K562 (cell line): Measurements from ENCODE around the gene UNC13C. TPM values are rescaled to one million over a fixed set of nuclear protein-coding genes. Genes with fewer than 3 reads are reported as not detected.

Experiments used
- ATAC-seq: fragments of 200-7000 bp; cut with Tn5 transposase; 3 replicates; pipeline ENCODE4 v1.9.1; 2020; ENCODE audit warnings: moderate library complexity
- BruUV-seq: library from RNA; stranded (reverse); fragments of 400-500 nt; replicated peaks from 2 replicates; lab custom pipeline; 2021; lab: Mats Ljungman, UMichigan
- CTCF ChIA-PET: fragments of 300-600 bp; formaldehyde crosslinking; extraction: SDS; loops from one replicate; lab custom pipeline; 2021; ENCODE audit warnings: low intra/inter-chr PET ratio; lab: Yijun Ruan, JAX
- POLR2A ChIA-PET: fragments of 300-600, 350-650 bp; sonication (Branson Sonifier 250); formaldehyde crosslinking; extraction: SDS; loops from one replicate; lab custom pipeline; 2021; ENCODE audit warnings: antibody characterized with exemption, inconsistent platforms; lab: Yijun Ruan, JAX
- DNase-seq, 4 experiments: peaks; one replicate each; pipeline versions ENCODE4 v3.0.0 to v3.0.0-alpha.2; 2011 to 2018; ENCODE audit warnings: low spot score in 3 of 4, mixed read lengths in 3 of 4; ENCODE audit errors: extremely low read depth in 1 of 4
- FAIRE-seq: peaks from 2 replicates; lab custom pipeline; 2011; peaks lifted over from hg19 to GRCh38; lab: Jason Lieb, UNC
- H2AFZ ChIP-seq: 2 replicates; pipeline ENCODE4 v1.6.0; 2011; ENCODE audit warnings: low read depth, low read length, control low read depth, inconsistent platforms
- H3K27ac ChIP-seq: fragments of 200-600 bp; 3 replicates; pipeline ENCODE4 v1.8.0; 2011; ENCODE audit warnings: low read depth, mild to moderate bottlenecking, control low read depth, inconsistent platforms, low read length, moderate library complexity, mixed read lengths; ENCODE audit errors: extremely low read depth
- H3K27me3 ChIP-seq, 2 experiments: fragments of 300-600 bp in 1 of 2; 2 replicates in 1 of 2; 3 replicates in 1 of 2; pipeline versions ENCODE4 v1.6.0 to v1.8.0; 2011; ENCODE audit warnings: inconsistent platforms in 2 of 2, low read length in 2 of 2, mild to moderate bottlenecking in 1 of 2, mixed read lengths in 1 of 2, moderate library complexity in 1 of 2; ENCODE audit not compliant: control insufficient read depth in 2 of 2, insufficient read depth in 2 of 2
- H3K36me3 ChIP-seq: fragments of 300-600 bp; 3 replicates; pipeline ENCODE4 v1.8.0; 2011; ENCODE audit warnings: mild to moderate bottlenecking, low read length, inconsistent platforms; ENCODE audit not compliant: control insufficient read depth, insufficient read depth
- H3K4me1 ChIP-seq, 2 experiments: fragments of 200-600 bp in 1 of 2; replicated peaks in 1 of 2; 2 replicates in 1 of 2; 3 replicates in 1 of 2; pipeline versions ENCODE4 v1.5.1 to v1.8.0; 2011; ENCODE audit warnings: inconsistent platforms in 2 of 2, low read length in 2 of 2, mild to moderate bottlenecking in 1 of 2, mixed read lengths in 1 of 2, moderate library complexity in 1 of 2; ENCODE audit not compliant: control insufficient read depth in 2 of 2, insufficient read depth in 2 of 2
- H3K4me2 ChIP-seq: 2 replicates; pipeline ENCODE4 v1.6.1; 2011; ENCODE audit warnings: low read length, control low read depth, inconsistent platforms, mixed read lengths; ENCODE audit not compliant: insufficient read depth
- H3K4me3 ChIP-seq: fragments of 200-600 bp; sonication (generic), shearing (Covaris generic); 2 replicates; pipeline ENCODE4 v1.5.1; 2016; ENCODE audit warnings: control low read depth, inconsistent platforms
- H3K79me2 ChIP-seq: fragments of 200-600 bp; 3 replicates; pipeline ENCODE4 v1.8.0; 2011; ENCODE audit warnings: low read length, inconsistent platforms; ENCODE audit not compliant: control insufficient read depth, insufficient read depth
- H3K9ac ChIP-seq, 2 experiments: 2 replicates each; pipeline versions ENCODE4 v1.6.0 to v1.6.1; 2011; ENCODE audit warnings: low read depth in 2 of 2, low read length in 2 of 2, control low read depth in 1 of 2, inconsistent platforms in 1 of 2, mild to moderate bottlenecking in 1 of 2, mixed read lengths in 1 of 2; ENCODE audit not compliant: insufficient read depth in 1 of 2
- H3K9me1 ChIP-seq: one replicate; pipeline ENCODE4 v1.6.0; 2011; ENCODE audit warnings: inconsistent platforms, mild to moderate bottlenecking, low read length, moderate library complexity; ENCODE audit not compliant: control insufficient read depth, insufficient read depth
- H3K9me3 ChIP-seq: replicated peaks from 2 replicates; pipeline ENCODE4 v1.5.1; 2011; ENCODE audit warnings: low read depth, low read length, inconsistent platforms; ENCODE audit not compliant: control insufficient read depth, insufficient read depth
- H4K20me1 ChIP-seq: replicated peaks from 2 replicates; pipeline ENCODE4 v1.6.1; 2011; ENCODE audit warnings: low read length, inconsistent platforms, mixed read lengths; ENCODE audit not compliant: control insufficient read depth, insufficient read depth
- CBFA2T3 ChIP-seq: fragments of 450-650 bp; IDR thresholded peaks from 2 replicates; pipeline ENCODE4 v1.6.1; 2017
- EHMT2 ChIP-seq: fragments of 450-650 bp; IDR thresholded peaks from 2 replicates; pipeline ENCODE4 v1.6.1; 2018; ENCODE audit warnings: antibody characterized with exemption
- PTTG1 ChIP-seq: fragments of 450-650 bp; IDR thresholded peaks from 2 replicates; pipeline ENCODE4 v1.6.1; 2016; ENCODE audit warnings: low read depth, mild to moderate bottlenecking, missing genetic modification characterization, missing compliant biosample characterization
- XRCC4 ChIP-seq: IDR thresholded peaks from one replicate; pipeline ENCODE4 v1.6.1; 2011; ENCODE audit not compliant: insufficient read depth, insufficient read length; ENCODE audit errors: extremely low read depth
- ZNF174 ChIP-seq: fragments of 250-450 bp; sonication (Bioruptor Pico); IDR thresholded peaks from 2 replicates; pipeline ENCODE4 v1.4.0; 2020; ENCODE audit warnings: mild to moderate bottlenecking
- WGBS: fragments of 100-300 bp; shearing (Covaris generic); methylation state at CpG from one replicate; pipeline ENCODE4 v1.1.6; 2016; ENCODE audit warnings: low coverage, mixed read lengths; ENCODE audit not compliant: insufficient coverage; ENCODE audit errors: missing lambda C conversion rate; 5-methylcytosine and 5-hydroxymethylcytosine counted together
- in situ Hi-C: fragments of 300-500 bp; cut with MboI; formaldehyde crosslinking; loops from 4 replicates; pipeline ENCODE4 v1.15.0; 2018; ENCODE audit warnings: inconsistent platforms, mixed read lengths
- intact Hi-C: fragments of 100-400 bp; cut with micrococcal nuclease; formaldehyde crosslinking; loops from 2 replicates; pipeline ENCODE4 v1.14.2; 2022
- polyA plus RNA-seq, 8 experiments: library from polyadenylated mRNA; depleted of rRNA in 4 of 8; stranded (reverse) in 5 of 8; unstranded in 3 of 8; fragments of >200 nt; fragmentation: Nextera tagmentation in 2 of 8; fragmentation: Illumina TruSeq in 1 of 8; extraction: Ambion mirVana in 2 of 8; extraction: Trizol in 1 of 8; gene quantifications; 2 replicates each; pipeline versions ENCODE4 v1.2.1 to v1.2.3, GENCODE V29; 2011 to 2014; ENCODE audit warnings: inconsistent platforms in 1 of 8, missing spikeins in 1 of 8
- total RNA-seq, 7 experiments: library from RNA; depleted of rRNA in 6 of 7; stranded (reverse); fragments of >200 nt in 6 of 7; fragmentation: Illumina TruSeq in 2 of 7; extraction: Trizol in 2 of 7; gene quantifications; 2 replicates each; pipeline versions ENCODE4 v1.2.1 to v1.2.3, GENCODE V29; 2011 to 2021; ENCODE audit warnings: low replicate concordance in 1 of 7
- TF ChIP-seq, protein P1 (sequence below), 2 experiments: fragments of 450-650 bp; IDR thresholded peaks; 2 replicates each; pipeline ENCODE4 v1.6.1; 2016

UNC13C gene
- total and polyA plus RNA-seq, 9 of the 15 experiments (the other 6 are each of a cell fraction or from before 2014, with no cell fraction given): not detected

DNA sequence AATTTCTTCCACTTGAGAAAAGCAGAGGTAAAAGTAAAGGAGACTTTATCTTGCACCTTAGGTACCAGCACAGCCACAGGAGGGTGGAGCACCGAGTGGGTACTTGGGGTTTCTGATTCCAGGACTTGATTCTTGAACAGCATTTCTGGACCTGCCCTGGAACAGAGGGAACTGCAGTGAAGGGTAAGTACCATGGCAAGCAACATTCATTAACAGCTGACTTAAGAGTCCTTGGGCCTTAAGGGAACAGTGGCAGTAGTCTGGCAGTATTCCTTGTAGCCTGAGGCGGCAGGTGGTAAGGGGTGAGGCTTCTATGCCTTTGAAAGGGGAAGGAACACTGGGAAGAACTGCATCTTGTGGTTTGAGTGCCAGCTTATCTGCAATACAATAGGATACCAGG is 666.6 kb downstream of the UNC13C start:
- Histone ChIP-seq H3K9ac (no peak overlapping the region), H3K27ac (no peak overlapping the region), H3K27me3 (no peaks in the 10 kb centered on the region), H3K4me3 (no peak overlapping the region), H3K4me2 (no peak overlapping the region), H3K36me3 (no peaks in the 10 kb centered on the region), H2AFZ (no peak overlapping the region), H4K20me1 (no peaks in the 10 kb centered on the region), H3K9me1 (no peaks in the 10 kb centered on the region), H3K9me3 (no peaks in the 10 kb centered on the region), H3K4me1 (no peaks in the 10 kb centered on the region), H3K79me2 (no peaks in the 10 kb centered on the region)
- BruUV-seq: no TSS peak
- in situ Hi-C loops: no loop called here
- DNase-seq (no peak), FAIRE-seq (no peak), ATAC-seq (no peak)
- TF ChIP-seq, protein P1, sequence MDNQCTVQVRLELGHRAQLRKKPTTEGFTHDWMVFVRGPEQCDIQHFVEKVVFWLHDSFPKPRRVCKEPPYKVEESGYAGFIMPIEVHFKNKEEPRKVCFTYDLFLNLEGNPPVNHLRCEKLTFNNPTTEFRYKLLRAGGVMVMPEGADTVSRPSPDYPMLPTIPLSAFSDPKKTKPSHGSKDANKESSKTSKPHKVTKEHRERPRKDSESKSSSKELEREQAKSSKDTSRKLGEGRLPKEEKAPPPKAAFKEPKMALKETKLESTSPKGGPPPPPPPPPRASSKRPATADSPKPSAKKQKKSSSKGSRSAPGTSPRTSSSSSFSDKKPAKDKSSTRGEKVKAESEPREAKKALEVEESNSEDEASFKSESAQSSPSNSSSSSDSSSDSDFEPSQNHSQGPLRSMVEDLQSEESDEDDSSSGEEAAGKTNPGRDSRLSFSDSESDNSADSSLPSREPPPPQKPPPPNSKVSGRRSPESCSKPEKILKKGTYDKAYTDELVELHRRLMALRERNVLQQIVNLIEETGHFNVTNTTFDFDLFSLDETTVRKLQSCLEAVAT (IDR thresholded peaks at IDR 0.05): no peak
- TF ChIP-seq XRCC4: no peak
- intact Hi-C loops: no loop called here
- 0% methylated on average over 2 of the region's 2 CpGs for WGBS
- ChIA-PET CTCF (no interaction called here), POLR2A (no interaction called here)

DNA sequence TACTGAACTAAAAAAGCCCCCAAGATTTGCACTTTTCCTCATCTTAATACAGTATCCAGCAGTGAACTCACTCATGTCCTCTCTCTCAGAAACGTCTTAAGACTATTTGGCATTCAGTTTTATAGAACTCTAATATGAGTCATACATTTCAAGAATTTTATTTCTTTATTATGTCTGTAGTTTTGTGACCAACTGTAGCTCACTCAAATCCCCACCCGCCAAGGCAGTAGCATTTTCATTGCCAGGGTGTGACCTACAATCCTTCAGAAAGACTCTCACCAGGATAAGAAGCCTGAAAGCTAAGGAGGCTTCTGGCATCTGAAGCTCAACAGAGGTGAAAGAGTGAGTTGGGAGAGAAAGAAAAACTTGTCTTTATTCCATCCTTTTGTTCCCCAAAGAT is 681.4 kb downstream of the UNC13C start:
- BruUV-seq: no TSS peak
- Histone ChIP-seq H3K9me3 (no peaks in the 10 kb centered on the region), H3K36me3 (no peaks in the 10 kb centered on the region), H3K4me3 (no peak overlapping the region), H3K27me3 (no peaks in the 10 kb centered on the region), H4K20me1 (no peaks in the 10 kb centered on the region), H3K4me1 (no peaks in the 10 kb centered on the region), H3K79me2 (no peaks in the 10 kb centered on the region), H3K9ac (no peak overlapping the region), H2AFZ (no peak overlapping the region), H3K4me2 (no peak overlapping the region), H3K27ac (no peak overlapping the region), H3K9me1 (no peaks in the 10 kb centered on the region)
- ATAC-seq (no peak), DNase-seq (no peak), FAIRE-seq (no peak)
- WGBS: 0% methylated on average over 2 of the region's 2 CpGs
- CTCF ChIA-PET: no interaction called here
- in situ Hi-C loops (no loop called here), intact Hi-C loops (no loop called here)
- POLR2A ChIA-PET: no interaction called here
- TF ChIP-seq CBFA2T3: no peak
- TF ChIP-seq ZNF174 (CRISPR knock-in tag): no peak
- no peak for TF ChIP-seq PTTG1
- TF ChIP-seq EHMT2: no peak
